Measurements from ENCODE around the gene TNKS2.
"Not testable (repeated sequence)": the region's sequence is repeated elsewhere in the genome, so short reads cannot be mapped to it uniquely, and the experiment has no call there.

The TNKS2 gene

GRCh38 chr10:91893051-91893450, 94.8 kb downstream of the TNKS2 start:
- no peak for DNase-seq (ENCODE audit: low read depth)
- no peak for TF ChIP-seq CTCF (conservative IDR thresholded peaks at IDR 0.05; ENCODE audit: low read depth, low read length)
- H3K4me3 ChIP-seq (ENCODE audit: low read length): no peak overlapping the region

- not testable (repeated sequence) for DNase-seq (ENCODE audit: low read depth); H3K4me3 ChIP-seq (ENCODE audit: low read length)
Observed at GRCh38 chr10:91894261-91894685, 96.0 kb downstream of the TNKS2 start.

GRCh38 chr10:91896212-91896756, 98.1 kb downstream of the TNKS2 start:
- no peak for DNase-seq (ENCODE audit: low read depth)
- no peak for TF ChIP-seq CTCF (conservative IDR thresholded peaks at IDR 0.05; ENCODE audit: low read depth, low read length)
- no peak overlapping the region for H3K4me3 ChIP-seq (ENCODE audit: low read length)

GRCh38 chr10:91897421-91897820, 99.2 kb downstream of the TNKS2 start:
- H3K4me3 ChIP-seq (ENCODE audit: low read length): no peak overlapping the region
- TF ChIP-seq CTCF (conservative IDR thresholded peaks at IDR 0.05; ENCODE audit: low read depth, low read length): no peak
- DNase-seq (ENCODE audit: low read depth): no peak

- DNase-seq (ENCODE audit: low read depth): peak; percentile 80
- no peak overlapping the region for H3K4me3 ChIP-seq (ENCODE audit: low read length)
- no peak for TF ChIP-seq CTCF (conservative IDR thresholded peaks at IDR 0.05; ENCODE audit: low read depth, low read length)
Observed at GRCh38 chr10:91901784-91902677, 103.8 kb downstream of the TNKS2 start.

GRCh38 chr10:91907033-91907594, 108.9 kb downstream of the TNKS2 start:
- no peak for TF ChIP-seq CTCF (conservative IDR thresholded peaks at IDR 0.05; ENCODE audit: low read depth, low read length)
- H3K4me3 ChIP-seq (ENCODE audit: low read length): no peak overlapping the region
- no peak for DNase-seq (ENCODE audit: low read depth)

GRCh38 chr10:91907914-91908336, 109.7 kb downstream of the TNKS2 start:
- peak overlapping the region; percentile 56 for H3K4me3 ChIP-seq (ENCODE audit: low read length)
- no peak for TF ChIP-seq CTCF (conservative IDR thresholded peaks at IDR 0.05; ENCODE audit: low read depth, low read length)
- DNase-seq (ENCODE audit: low read depth): no peak

All from retinal pigment epithelial cell (primary cell).